Lung (tissue), 12 donors: Measurements from ENCODE around the gene ETV6. TPM values are rescaled to one million over a fixed set of nuclear protein-coding genes. Genes with fewer than 3 reads are reported as not detected.

Source experiments
- ATAC-seq: fragments of 200-7000 bp; cut with Tn5 transposase; one replicate; pipeline ENCODE4 v1.9.1; 2020; ENCODE audit warnings: moderate number of reproducible peaks; ENCODE audit not compliant: insufficient read depth, low FRiP score
- DNase-seq, 3 donors: peaks; one replicate each; pipeline ENCODE4 v3.0.0-alpha.2; 2013 to 2017
- H3K27ac ChIP-seq, 2 donors: one replicate each; pipeline ENCODE4 v1.5.1; 2013; ENCODE audit warnings: mild to moderate bottlenecking in 2 of 2, moderate library complexity in 2 of 2, control low read depth in 1 of 2, inconsistent platforms in 1 of 2, low read depth in 1 of 2, low read length in 1 of 2
- H3K27me3 ChIP-seq, 3 donors: one replicate each; pipeline ENCODE4 v1.5.1; 2013; ENCODE audit warnings: low read length in 2 of 3; ENCODE audit not compliant: control insufficient read depth in 3 of 3, insufficient read depth in 3 of 3
- H3K36me3 ChIP-seq, 4 donors: one replicate each; pipeline ENCODE4 v1.5.1; 2013; ENCODE audit warnings: low read length in 4 of 4, mild to moderate bottlenecking in 1 of 4, moderate library complexity in 1 of 4; ENCODE audit not compliant: control insufficient read depth in 4 of 4, insufficient read depth in 4 of 4
- H3K4me1 ChIP-seq, 5 donors: one replicate each; pipeline ENCODE4 v1.5.1; 2013; ENCODE audit warnings: low read length in 5 of 5, mild to moderate bottlenecking in 2 of 5, moderate library complexity in 1 of 5; ENCODE audit not compliant: control insufficient read depth in 5 of 5, insufficient read depth in 5 of 5
- H3K4me3 ChIP-seq: one replicate; pipeline ENCODE4 v1.5.1; 2013; ENCODE audit warnings: mild to moderate bottlenecking, control low read depth, moderate library complexity
- H3K9ac ChIP-seq, 2 donors: one replicate each; pipeline ENCODE4 v1.5.1; 2013; ENCODE audit warnings: low read length in 2 of 2, control low read depth in 1 of 2; ENCODE audit not compliant: insufficient read depth in 1 of 2
- H3K9me3 ChIP-seq, 4 donors: one replicate each; pipeline ENCODE4 v1.5.1; 2013; ENCODE audit warnings: low read length in 3 of 4, mild to moderate bottlenecking in 1 of 4, moderate library complexity in 1 of 4; ENCODE audit not compliant: control insufficient read depth in 4 of 4, insufficient read depth in 3 of 4
- CTCF ChIP-seq: IDR thresholded peaks from 2 replicates; pipeline ENCODE4 v1.5.1; 2012; ENCODE audit warnings: mild to moderate bottlenecking; ENCODE audit errors: control extremely low read depth, extremely low read depth
- WGBS, 2 donors: extraction: QIAGEN DNeasy Blood & Tissue Kit; methylation state at CpG; one replicate each; pipeline ENCODE4 v1.1.7; 2013; 5-methylcytosine and 5-hydroxymethylcytosine counted together
- polyA plus RNA-seq, 2 donors: library from polyadenylated mRNA; stranded (reverse); fragments of 200-250 nt; gene quantifications; one replicate each; pipeline ENCODE4 v1.2.1, GENCODE V29; 2013
- total RNA-seq, 2 donors: library from RNA; depleted of rRNA in 1 of 2; stranded (reverse); fragments of >200 nt in 1 of 2; gene quantifications; one replicate each; pipeline ENCODE4 v1.2.1, GENCODE V29; 2014 to 2021
- donor health status: control.
- donor health status: control.
- donor health status: Bipolar disorder and iron deficiency.
- donor health status: healthy.
- donor health status: DM: yes; HTN: yes; CAD: no.

The ETV6 gene
- total and polyA plus RNA-seq, 4 donors = 8.6 to 45.7 (median 13.6) TPM

DNA sequence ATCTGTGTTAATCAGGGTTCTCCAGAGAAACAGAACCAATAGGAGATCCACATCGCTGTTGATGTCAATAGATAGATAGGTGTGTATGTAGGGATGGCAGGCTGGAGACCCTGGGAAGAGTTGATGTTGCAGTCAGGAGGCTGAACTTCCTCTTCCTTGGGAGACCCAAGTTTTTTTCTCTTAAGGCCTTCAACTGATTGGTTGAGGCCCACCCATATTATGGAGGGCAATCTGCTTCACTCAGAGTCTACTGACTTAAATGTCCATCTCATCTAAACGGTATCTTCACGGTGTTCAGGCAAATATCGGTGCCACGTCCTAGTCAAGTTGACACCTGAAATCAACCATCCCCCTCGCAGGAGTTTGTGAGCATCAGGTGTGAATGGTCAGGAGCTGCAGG, 63.0 kb downstream of the ETV6 start:
- no peak for ATAC-seq
- H3K27ac ChIP-seq = no peak overlapping the region
- peaks cover 3 to 22% (median 7%) of the 10 kb centered on the region in 5 donors for H3K4me1 ChIP-seq
- WGBS, 2 donors = 97 to 98% methylated on average over 6 of the region's 6 CpGs
- no peak for DNase-seq
- H3K9me3 ChIP-seq = no peaks in the 10 kb centered on the region
- H3K9ac ChIP-seq = no peak overlapping the region
- peaks cover 0 to 9% (median 0%) of the 10 kb centered on the region in 4 donors for H3K36me3 ChIP-seq
- H3K27me3 ChIP-seq = no peaks in the 10 kb centered on the region
- H3K4me3 ChIP-seq = no peak overlapping the region
- TF ChIP-seq CTCF = no peak

DNA sequence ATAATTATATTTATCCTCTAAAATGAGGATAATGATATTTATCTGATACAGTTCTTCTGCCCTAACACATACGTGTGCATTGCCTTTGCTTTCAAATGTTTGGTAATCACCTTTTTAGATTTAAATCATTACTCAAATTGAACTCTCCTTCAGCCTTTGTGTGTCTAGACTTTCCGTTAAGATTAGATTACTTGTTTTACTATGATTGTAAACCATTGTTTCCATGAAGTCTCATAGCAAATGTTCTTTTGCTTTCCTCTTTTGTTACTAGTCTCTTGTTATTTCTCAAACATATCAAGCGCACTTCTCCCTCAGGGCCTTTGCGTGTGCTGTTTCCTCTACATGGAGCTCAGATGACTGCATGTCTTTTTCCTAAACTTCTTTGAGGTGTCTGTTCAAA, 63.7 kb downstream of the ETV6 start:
- no peak for TF ChIP-seq CTCF
- no peak overlapping the region for H3K27ac ChIP-seq
- H3K36me3 ChIP-seq = peaks cover 0 to 9% (median 0%) of the 10 kb centered on the region in 4 donors
- ATAC-seq (no peak), DNase-seq (no peak)
- no peak overlapping the region for H3K4me3 ChIP-seq
- H3K9ac ChIP-seq = no peak overlapping the region
- peaks cover 3 to 23% (median 8%) of the 10 kb centered on the region in 5 donors for H3K4me1 ChIP-seq
- WGBS, 2 donors = 76 to 83% methylated on average over 4 of the region's 4 CpGs
- no peaks in the 10 kb centered on the region for H3K27me3 ChIP-seq
- no peaks in the 10 kb centered on the region for H3K9me3 ChIP-seq

GRCh38 chr12:11714626-11715025, 65.2 kb downstream of the ETV6 start:
- ATAC-seq (no peak), DNase-seq (no peak)
- WGBS, 2 donors = 60 to 82% methylated on average over 5 of the region's 5 CpGs
- Histone ChIP-seq H3K36me3 (peaks cover 0 to 9% (median 0%) of the 10 kb centered on the region in 4 donors), H3K4me3 (no peak overlapping the region), H3K27ac (no peak overlapping the region), H3K9ac (no peak overlapping the region), H3K4me1 (peaks cover 0 to 23% (median 10%) of the 10 kb centered on the region in 5 donors), H3K27me3 (no peaks in the 10 kb centered on the region), H3K9me3 (no peaks in the 10 kb centered on the region)
- no peak for TF ChIP-seq CTCF

GRCh38 chr12:11715621-11716020, 66.1 kb downstream of the ETV6 start:
- Histone ChIP-seq H3K27ac (no peak overlapping the region), H3K9ac (no peak overlapping the region), H3K27me3 (no peaks in the 10 kb centered on the region), H3K4me1 (peaks cover 0 to 26% (median 10%) of the 10 kb centered on the region in 5 donors), H3K9me3 (no peaks in the 10 kb centered on the region), H3K36me3 (peaks cover 0 to 9% (median 0%) of the 10 kb centered on the region in 4 donors), H3K4me3 (no peak overlapping the region)
- no peak for TF ChIP-seq CTCF
- WGBS, 2 donors = 76 to 79% methylated on average over 4 of the region's 4 CpGs
- ATAC-seq = no peak
- DNase-seq = no peak
